ENCODE measurements around the gene PKHD1.
"Not testable (repeated sequence)": the region's sequence is repeated elsewhere in the genome, so short reads cannot be mapped to it uniquely, and the experiment has no call there.

The PKHD1 gene

GRCh38 chr6:51926125-51926524, 161.3 kb downstream of the PKHD1 start:
- DNase-seq = no peak

- not testable (repeated sequence) for DNase-seq
These were observed 164.9 kb downstream of the PKHD1 start for GRCh38 chr6:51922479-51922878.

- DNase-seq = not testable (repeated sequence)
These were observed 169.1 kb downstream of the PKHD1 start for GRCh38 chr6:51918347-51918746.

GRCh38 chr6:51915098-51915497, 172.3 kb downstream of the PKHD1 start:
- no peak for DNase-seq

GRCh38 chr6:51913265-51913664, 174.1 kb downstream of the PKHD1 start:
- no peak for DNase-seq

GRCh38 chr6:51910851-51911250, 176.6 kb downstream of the PKHD1 start:
- DNase-seq = no peak

GRCh38 chr6:51908243-51908642, 179.2 kb downstream of the PKHD1 start:
- no peak for DNase-seq

GRCh38 chr6:51901766-51902764, 185.3 kb downstream of the PKHD1 start:
- no peak for DNase-seq

- no peak for DNase-seq
These were observed 194.0 kb downstream of the PKHD1 start for GRCh38 chr6:51893366-51893765.

- no peak for DNase-seq
These were observed 194.7 kb downstream of the PKHD1 start for GRCh38 chr6:51892750-51893149.

- DNase-seq = no peak
These were observed 195.1 kb downstream of the PKHD1 start for GRCh38 chr6:51892339-51892738.

- DNase-seq = no peak
These were observed 195.6 kb downstream of the PKHD1 start for GRCh38 chr6:51891784-51892183.

GRCh38 chr6:51887859-51888258, 199.6 kb downstream of the PKHD1 start:
- DNase-seq = no peak

GRCh38 chr6:51885957-51886356, 201.5 kb downstream of the PKHD1 start:
- no peak for DNase-seq

- DNase-seq = no peak
These were observed 218.6 kb downstream of the PKHD1 start for GRCh38 chr6:51868591-51869355.

- DNase-seq = no peak
These were observed 220.5 kb downstream of the PKHD1 start for GRCh38 chr6:51866867-51867266.

- no peak for DNase-seq
These were observed 221.4 kb downstream of the PKHD1 start for GRCh38 chr6:51865996-51866395.

- DNase-seq = no peak
These were observed 222.2 kb downstream of the PKHD1 start for GRCh38 chr6:51865176-51865575.

GRCh38 chr6:51857134-51857533, 230.3 kb downstream of the PKHD1 start:
- no peak for DNase-seq

GRCh38 chr6:51856508-51856907, 230.9 kb downstream of the PKHD1 start:
- no peak for DNase-seq

- DNase-seq = peak; percentile 42 to 53
These were observed 231.9 kb downstream of the PKHD1 start for GRCh38 chr6:51855310-51856082.

- DNase-seq = no peak
These were observed 232.5 kb downstream of the PKHD1 start for GRCh38 chr6:51854876-51855275.

- no peak for DNase-seq
These were observed 233.1 kb downstream of the PKHD1 start for GRCh38 chr6:51854347-51854746.

All from SHP77 (cell line).